Fibroblast of gingiva (primary cell): ENCODE data around the gene ZNF835.

Experiments
- DNase-seq: peaks from one replicate; pipeline ENCODE4 v3.0.0-alpha.2; 2011; ENCODE audit warnings: low read depth

ZNF835 gene

DNA sequence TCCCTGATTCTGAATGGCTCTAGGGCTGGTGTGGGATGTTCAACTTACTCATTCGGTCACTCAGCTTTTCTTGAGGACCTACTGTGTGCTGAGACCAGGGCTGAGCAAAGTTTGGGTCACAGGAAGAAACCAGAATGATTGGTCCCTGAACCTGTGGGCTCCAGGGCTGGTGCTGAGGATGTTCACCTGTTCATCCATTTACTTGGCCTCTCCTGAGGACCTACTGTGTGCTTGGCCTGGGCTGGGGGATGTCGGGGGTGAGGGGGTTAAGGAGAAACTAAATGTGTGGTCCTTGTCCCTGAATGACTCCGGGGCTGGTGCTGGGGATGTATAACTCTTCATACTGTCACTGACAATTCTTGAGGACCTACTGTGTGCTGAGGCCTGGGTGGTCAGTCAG, 10.3 kb downstream of the ZNF835 start:
- DNase-seq, result no peak

DNA sequence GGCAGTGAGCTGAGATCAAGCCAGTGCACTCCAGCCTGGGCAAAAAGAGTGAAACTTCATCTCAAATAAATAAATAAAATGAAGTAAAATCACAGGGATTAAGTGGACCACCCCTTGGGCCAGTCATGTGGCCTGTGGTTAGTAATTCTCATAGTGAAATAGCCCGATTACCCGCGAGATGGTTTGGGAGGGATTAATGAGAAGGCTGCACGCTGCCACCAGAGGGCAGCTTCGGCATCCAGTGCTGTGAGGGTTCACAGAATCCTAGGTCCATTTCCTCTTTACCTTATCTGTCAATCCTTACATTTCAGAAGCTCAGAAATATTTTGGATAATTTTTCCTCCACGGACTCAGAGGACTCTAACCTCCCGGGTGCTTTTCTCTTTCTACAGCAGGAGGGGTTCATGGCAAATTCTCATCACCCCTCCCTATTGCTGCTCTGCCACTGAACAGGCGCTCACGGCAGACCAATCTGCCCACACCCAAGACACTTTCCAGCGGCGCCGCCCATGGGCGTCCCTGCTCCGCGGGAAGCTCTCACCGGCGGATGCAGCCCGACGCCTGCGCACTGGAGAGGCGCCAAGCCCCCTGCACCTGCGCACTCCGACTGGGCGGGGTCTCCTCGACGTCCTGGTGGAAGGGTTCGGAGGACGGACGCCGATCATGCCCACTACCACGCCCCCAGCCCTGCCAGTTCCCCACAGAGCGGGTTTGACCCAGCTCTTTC, 11.0 kb downstream of the ZNF835 start:
- no peak for DNase-seq

GRCh38 chr19:56654151-56654550, 17.4 kb downstream of the ZNF835 start:
- no peak for DNase-seq

DNA sequence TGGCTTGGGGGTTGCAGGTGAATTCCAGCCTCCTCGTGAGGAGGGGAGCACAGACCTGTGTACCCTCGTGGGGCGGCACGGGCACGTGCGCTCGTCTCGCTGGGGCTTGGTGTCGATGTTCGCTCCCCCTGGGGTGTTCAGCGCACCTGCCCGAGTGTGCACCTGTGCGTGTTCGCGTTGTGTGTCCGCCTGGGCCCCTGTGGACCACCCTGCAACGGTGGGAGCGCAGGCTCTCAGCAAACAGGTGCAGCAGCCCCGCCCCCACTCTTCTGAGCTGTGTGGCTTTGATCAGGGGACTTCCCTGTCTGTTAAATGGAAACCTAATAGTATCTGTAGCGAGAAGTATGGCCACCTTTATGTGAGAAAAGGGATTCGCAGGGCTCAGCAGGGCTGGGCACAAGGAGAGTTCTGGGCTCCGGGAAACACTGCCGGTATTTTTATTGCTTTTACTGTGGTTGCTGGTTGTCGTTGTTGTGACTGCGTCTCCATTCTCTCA, 28.0 kb downstream of the ZNF835 start:
- DNase-seq, result no peak

DNA sequence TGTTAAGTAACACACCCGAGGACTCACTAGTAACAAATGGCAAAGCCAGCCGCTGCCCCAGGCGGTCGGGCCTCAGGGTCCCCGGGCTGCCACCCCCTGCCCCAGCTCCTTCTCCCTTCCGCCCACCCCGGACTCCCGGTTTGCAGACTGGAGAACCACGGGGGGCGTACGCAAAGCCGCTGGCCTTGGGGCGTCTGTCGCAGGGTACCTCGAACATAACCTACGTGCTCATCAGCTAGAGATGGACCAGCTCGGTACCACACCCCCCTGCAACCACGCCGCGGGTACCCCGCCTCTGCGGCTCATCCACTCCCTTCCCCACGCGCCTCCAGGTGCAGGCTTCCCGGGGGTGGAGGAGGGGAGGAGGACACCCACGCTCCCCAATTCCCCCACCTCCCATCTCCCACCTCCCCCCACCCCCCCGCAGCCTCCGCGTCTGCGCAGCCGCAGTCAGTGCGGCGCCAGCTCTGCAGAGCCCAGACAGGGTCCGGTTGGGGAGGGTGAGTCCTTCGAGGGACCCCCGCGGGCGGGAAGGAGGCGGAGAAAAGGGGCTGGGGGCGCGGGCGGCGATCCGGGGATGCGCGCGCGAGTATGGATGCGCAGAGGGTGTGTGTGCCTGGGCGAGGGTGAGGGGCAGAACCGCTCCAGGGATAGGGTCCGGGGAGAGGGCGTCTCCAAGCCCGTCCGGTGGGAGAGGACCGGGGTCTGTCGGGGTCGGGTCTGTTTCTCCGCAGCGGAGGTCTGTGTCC, 28.7 kb downstream of the ZNF835 start, which contains the start of gene SMIM17:
SMIM17 (plus strand) TSS at position 449 of the 749 bp plus-strand sequence. CDS start 2,509 bp downstream, outside the sequence.
- DNase-seq, result no peak

DNA sequence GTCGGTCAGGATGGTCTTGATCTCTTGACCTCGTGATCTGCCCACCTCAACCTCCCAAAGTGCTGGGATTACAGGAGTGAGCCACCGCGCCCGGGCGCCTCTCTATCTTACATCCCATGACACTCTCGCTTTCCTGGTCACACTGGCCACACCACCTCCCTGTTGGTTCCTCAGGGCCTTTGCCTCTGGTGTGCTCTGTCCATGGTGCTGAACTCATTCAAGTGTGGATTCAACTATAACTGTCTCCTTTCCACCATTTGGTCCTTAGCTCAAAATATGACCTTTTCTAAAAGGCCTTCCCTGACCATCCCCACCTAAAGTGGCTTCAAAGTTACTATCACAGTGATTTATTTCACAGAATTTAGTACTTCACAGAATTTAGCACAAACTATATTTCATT, 32.3 kb downstream of the ZNF835 start:
- no peak for DNase-seq

DNA sequence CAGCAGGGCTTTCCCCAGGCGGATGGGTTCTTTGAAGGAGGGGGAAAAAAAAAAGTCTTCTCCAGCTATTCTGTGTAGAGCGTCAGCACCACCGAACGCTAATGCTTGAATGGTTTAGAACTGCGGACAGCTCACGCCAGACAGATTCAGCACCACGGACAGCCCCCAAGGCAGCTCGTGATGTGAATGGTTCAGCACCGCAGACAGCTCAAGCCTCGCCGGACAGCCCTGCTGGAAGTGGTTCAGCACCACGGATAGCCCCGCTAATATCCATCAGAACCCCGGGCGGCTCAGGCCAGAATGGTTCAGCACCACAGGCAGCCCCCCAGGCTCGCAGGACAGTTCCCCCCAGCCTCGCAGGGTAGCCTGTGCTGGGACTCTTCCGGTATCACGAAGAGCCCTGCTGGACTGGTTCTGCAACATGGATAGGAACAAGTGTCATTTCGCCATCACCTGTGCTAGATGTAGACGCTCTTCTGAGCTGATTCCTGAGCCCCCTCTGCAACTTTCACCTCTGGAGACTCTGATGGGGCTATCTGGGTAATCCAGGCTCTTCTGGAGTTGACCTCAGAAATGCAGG, 33.5 kb downstream of the ZNF835 start:
- peak; percentile 41 for DNase-seq

- DNase-seq, result no peak
Observed at GRCh38 chr19:56633021-56633420, 38.5 kb downstream of the ZNF835 start.

GRCh38 chr19:56625708-56626107, 45.8 kb downstream of the ZNF835 start:
- no peak for DNase-seq

GRCh38 chr19:56623006-56623405, 48.6 kb downstream of the ZNF835 start:
- DNase-seq, result no peak

DNA sequence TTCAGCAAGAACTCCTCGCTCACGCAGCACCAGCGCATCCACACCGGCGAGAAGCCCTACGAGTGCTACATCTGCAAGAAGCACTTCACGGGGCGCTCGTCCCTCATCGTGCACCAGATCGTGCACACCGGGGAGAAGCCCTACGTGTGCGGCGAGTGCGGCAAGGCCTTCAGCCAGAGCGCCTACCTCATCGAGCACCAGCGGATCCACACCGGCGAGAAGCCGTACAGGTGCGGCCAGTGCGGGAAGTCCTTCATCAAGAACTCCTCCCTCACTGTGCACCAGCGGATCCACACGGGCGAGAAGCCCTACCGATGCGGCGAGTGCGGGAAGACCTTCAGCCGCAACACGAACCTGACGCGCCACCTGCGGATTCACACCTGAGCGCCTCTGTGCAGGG, 49.2 kb downstream of the ZNF835 start:
- no peak for DNase-seq

- no peak for DNase-seq
Observed at GRCh38 chr19:56619121-56619520, 52.4 kb downstream of the ZNF835 start.

- no peak for DNase-seq
Observed at GRCh38 chr19:56617531-56617930, 54.0 kb downstream of the ZNF835 start.

GRCh38 chr19:56613639-56614038, 57.9 kb downstream of the ZNF835 start:
- no peak for DNase-seq

DNA sequence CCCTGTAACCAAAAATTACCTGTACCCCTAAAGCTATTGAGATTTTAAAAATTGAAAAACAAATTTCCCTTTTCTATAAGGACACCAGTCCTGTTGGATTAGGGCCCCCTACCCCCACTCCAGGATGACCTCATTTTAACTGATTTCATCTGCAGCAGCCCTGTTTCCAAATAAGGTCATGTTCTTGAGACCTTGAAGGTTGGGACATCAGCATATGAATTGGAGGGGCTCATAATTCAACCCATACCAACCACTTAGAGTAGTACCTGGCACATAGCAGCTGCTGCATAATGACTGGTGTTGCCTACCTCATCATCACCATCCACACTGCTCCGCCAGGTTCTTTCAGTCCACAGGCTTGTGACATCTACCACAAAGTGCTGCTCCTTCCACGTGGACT, 58.8 kb downstream of the ZNF835 start:
- DNase-seq, result no peak
